K562 treated with DMSO at 1 percent for 12 hours (cell line): Measurements from ENCODE around the gene SAMM50. TPM values are rescaled to one million over a fixed set of nuclear protein-coding genes. Genes with fewer than 3 reads are reported as not detected.

ENCODE experiments used
- total RNA-seq: library from RNA; unstranded; fragments of 300-600 nt; gene quantifications from 2 replicates; pipeline ENCODE4 v1.2.3, GENCODE V29; 2022; ENCODE audit not compliant: insufficient read depth

Gene SAMM50
- 35.2 and 39.2 TPM in 2 replicates for total RNA-seq

GRCh38 chr22:43955040-43955882, at the start of gene SAMM50:
SAMM50 (plus strand) TSS chr22:43955442; CDS start chr22:43955578, 136 bp downstream.

GRCh38 chr22:43923631-43924464, 31.4 kb upstream of the SAMM50 start, which contains the start of gene PNPLA3:
PNPLA3 (plus strand) TSS chr22:43923805; CDS start chr22:43923912, 107 bp downstream.

GRCh38 chr22:44024288-44024921, 69.2 kb downstream of the SAMM50 start, which contains the start of gene PARVB:
PARVB (plus strand) TSS chr22:44024302; CDS start chr22:44024340, 38 bp downstream.

Other genes with a start within 250 kb of the SAMM50 start
- gene EFCAB6, start 143.1 kb upstream of the SAMM50 start, total RNA-seq: not detected in 2 replicates
- gene SULT4A1, start 92.9 kb upstream of the SAMM50 start, total RNA-seq: 0.23 and 0.42 TPM in 2 replicates
- gene PNPLA5, start 63.4 kb upstream of the SAMM50 start, total RNA-seq: not detected in 2 replicates
- not detected in 2 replicates for gene PNPLA3, start 31.6 kb upstream of the SAMM50 start, total RNA-seq
- 20.8 and 21.2 TPM in 2 replicates for gene PARVB, start 68.9 kb downstream of the SAMM50 start, total RNA-seq
- not detected in 2 replicates for gene PARVG, start 225.5 kb downstream of the SAMM50 start, total RNA-seq